Keratinocyte (primary cell): Measurements from ENCODE around the gene PDE6G. TPM values are rescaled to one million over a fixed set of nuclear protein-coding genes. Genes with fewer than 3 reads are reported as not detected.

Source experiments
- DNase-seq: peaks from one replicate; pipeline ENCODE4 v3.0.0-alpha.2; 2011; ENCODE audit warnings: low read depth, missing footprints, low spot score
- FAIRE-seq: peaks from 2 replicates; lab custom pipeline; 2011; peaks lifted over from hg19 to GRCh38; lab: Jason Lieb, UNC
- H2AFZ ChIP-seq: 2 replicates; pipeline ENCODE4 v1.6.0; 2012; ENCODE audit warnings: low read length, control low read depth, inconsistent platforms; ENCODE audit not compliant: control insufficient read depth
- H3K27ac ChIP-seq: 2 replicates; pipeline ENCODE4 v1.5.1; 2011; ENCODE audit warnings: low read length; ENCODE audit not compliant: control insufficient read depth, insufficient read depth
- H3K27me3 ChIP-seq: 3 replicates; pipeline ENCODE4 v1.6.0; 2011; ENCODE audit warnings: low read length; ENCODE audit not compliant: control insufficient read depth, insufficient read depth; ENCODE audit errors: extremely low read depth
- H3K36me3 ChIP-seq, 2 experiments: 2 replicates in 1 of 2; 3 replicates in 1 of 2; pipeline ENCODE4 v1.5.1; 2011; ENCODE audit warnings: low read length in 2 of 2, mild to moderate bottlenecking in 1 of 2; ENCODE audit not compliant: control insufficient read depth in 2 of 2, insufficient read depth in 2 of 2; ENCODE audit errors: extremely low read depth in 1 of 2
- H3K4me1 ChIP-seq: 3 replicates; pipeline ENCODE4 v1.5.1; 2011; ENCODE audit warnings: low read length; ENCODE audit not compliant: control insufficient read depth, insufficient read depth; ENCODE audit errors: extremely low read depth
- H3K4me2 ChIP-seq: 3 replicates; pipeline ENCODE4 v1.6.0; 2011; ENCODE audit warnings: low read depth, low read length; ENCODE audit not compliant: control insufficient read depth, insufficient read depth; ENCODE audit errors: extremely low read depth
- H3K4me3 ChIP-seq, 3 experiments: fragments of 200-600 bp in 1 of 3; sonication (generic) in 1 of 3; 2 replicates in 2 of 3; 3 replicates in 1 of 3; pipeline ENCODE4 v1.5.1; 2011 to 2016; ENCODE audit warnings: low read length in 3 of 3, mild to moderate bottlenecking in 3 of 3, control low read depth in 2 of 3, inconsistent platforms in 1 of 3, low read depth in 1 of 3, mixed read lengths in 1 of 3, mixed run types in 1 of 3, moderate library complexity in 1 of 3; ENCODE audit not compliant: control insufficient read depth in 2 of 3, insufficient read depth in 2 of 3; ENCODE audit errors: extremely low read depth in 1 of 3
- H3K79me2 ChIP-seq: 2 replicates; pipeline ENCODE4 v1.6.0; 2012; ENCODE audit warnings: low read length; ENCODE audit not compliant: control insufficient read depth, insufficient read depth
- H3K9ac ChIP-seq: 3 replicates; pipeline ENCODE4 v1.6.0; 2011; ENCODE audit warnings: low read length; ENCODE audit not compliant: control insufficient read depth, insufficient read depth; ENCODE audit errors: extremely low read depth
- H3K9me1 ChIP-seq: 3 replicates; pipeline ENCODE4 v1.6.0; 2011; ENCODE audit warnings: low read length; ENCODE audit not compliant: control insufficient read depth, insufficient read depth; ENCODE audit errors: extremely low read depth
- H3K9me3 ChIP-seq: 2 replicates; pipeline ENCODE4 v1.5.1; 2012; ENCODE audit warnings: low read depth, low read length; ENCODE audit not compliant: control insufficient read depth
- H4K20me1 ChIP-seq: 3 replicates; pipeline ENCODE4 v1.6.0; 2011; ENCODE audit warnings: low read length; ENCODE audit not compliant: control insufficient read depth, insufficient read depth; ENCODE audit errors: extremely low read depth
- EZH2 ChIP-seq: IDR thresholded peaks from one replicate; pipeline ENCODE4 v1.6.1; 2012; ENCODE audit warnings: inconsistent platforms, mild to moderate bottlenecking, low read length, moderate library complexity
- dilution Hi-C: fragments of 300-500 bp; cut with MboI; formaldehyde crosslinking; loops from one replicate; pipeline ENCODE4 v1.7.0; 2020; ENCODE audit warnings: low sequenced_read_pairs; ENCODE audit not compliant: extremely low pct_ligation_motif_present
- polyA plus RNA-seq, 5 experiments: library from polyadenylated mRNA; depleted of rRNA in 3 of 5; stranded (reverse) in 3 of 5; stranded (forward) in 1 of 5; unstranded in 1 of 5; fragments of >200 nt; gene quantifications; 1 replicate in 1 of 5; 2 replicates in 3 of 5; 3 replicates in 1 of 5; pipeline versions ENCODE4 v1.2.1 to v1.2.3, GENCODE V29; 2011 to 2012; ENCODE audit warnings: missing spikeins in 2 of 5, low read depth in 1 of 5, low replicate concordance in 1 of 5
- TF ChIP-seq, protein P1 (sequence below), 3 experiments: IDR thresholded peaks in 1 of 3; conservative IDR thresholded peaks in 1 of 3; optimal IDR thresholded peaks in 1 of 3; 2 replicates in 2 of 3; 3 replicates in 1 of 3; pipeline versions ENCODE3 to v1.5.1; 2011; ENCODE audit warnings: low read length in 3 of 3, mild to moderate bottlenecking in 3 of 3, moderate library complexity in 2 of 3, control low read depth in 1 of 3, inconsistent platforms in 1 of 3; ENCODE audit not compliant: insufficient read depth in 2 of 3; ENCODE audit errors: extremely low read depth in 1 of 3

Gene PDE6G
- polyA plus RNA-seq, 1 donor (not counting 4 experiments of a cell fraction or from before 2014, with no cell fraction given), result not detected

DNA sequence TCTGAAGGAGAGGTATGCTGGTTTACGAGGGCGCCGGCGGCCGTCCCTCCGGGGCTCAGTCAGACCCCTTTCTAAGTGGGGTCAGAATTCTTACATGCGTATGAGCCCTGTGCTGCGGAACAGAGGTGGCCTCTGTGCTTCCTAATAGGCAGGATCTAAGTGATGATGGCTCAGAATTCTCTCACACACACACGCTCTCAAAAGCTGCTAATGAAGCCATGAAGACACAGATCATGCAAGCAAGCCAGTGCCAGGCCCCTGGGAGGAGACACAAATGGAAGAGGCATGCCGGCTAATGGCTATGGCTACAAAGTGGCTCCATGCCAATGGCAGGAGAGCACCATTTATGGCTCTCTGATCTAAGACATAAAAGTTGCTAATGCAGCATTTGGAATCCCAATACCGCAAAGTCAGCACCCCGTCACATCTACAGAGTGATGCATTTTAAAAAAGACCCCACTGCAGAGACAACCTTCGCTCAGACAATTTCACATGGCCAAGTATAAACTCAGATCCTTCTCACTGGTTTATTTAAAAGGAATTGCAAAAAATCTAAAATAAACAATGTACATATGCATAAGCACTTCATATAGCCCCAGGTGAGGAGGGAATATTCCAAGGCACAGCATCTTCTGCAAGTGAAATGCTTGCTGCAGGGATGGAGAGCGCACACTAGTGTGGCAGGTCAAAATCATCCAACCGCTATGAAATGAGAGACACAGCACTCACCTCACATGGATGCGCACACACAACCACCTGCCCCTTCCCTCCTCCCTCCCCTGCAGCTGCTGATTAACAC lies 44.0 kb downstream of the PDE6G start:
- H3K27ac ChIP-seq, result no peak overlapping the region
- H3K9me3 ChIP-seq, result no peaks in the 10 kb centered on the region
- DNase-seq (no peak), FAIRE-seq (no peak)
- peaks cover 55% of the 10 kb centered on the region for H3K79me2 ChIP-seq
- no peak overlapping the region for H3K4me3 ChIP-seq
- dilution Hi-C loops, result no loop called here
- no peaks in the 10 kb centered on the region for H3K4me1 ChIP-seq
- H3K9ac ChIP-seq, result no peak overlapping the region
- H3K9me1 ChIP-seq, result peaks cover 3% of the 10 kb centered on the region
- no peaks in the 10 kb centered on the region for H3K27me3 ChIP-seq
- peaks cover 19% of the 10 kb centered on the region for H4K20me1 ChIP-seq
- no peak overlapping the region for H3K4me2 ChIP-seq
- TF ChIP-seq EZH2, result no peak
- TF ChIP-seq, protein P1, sequence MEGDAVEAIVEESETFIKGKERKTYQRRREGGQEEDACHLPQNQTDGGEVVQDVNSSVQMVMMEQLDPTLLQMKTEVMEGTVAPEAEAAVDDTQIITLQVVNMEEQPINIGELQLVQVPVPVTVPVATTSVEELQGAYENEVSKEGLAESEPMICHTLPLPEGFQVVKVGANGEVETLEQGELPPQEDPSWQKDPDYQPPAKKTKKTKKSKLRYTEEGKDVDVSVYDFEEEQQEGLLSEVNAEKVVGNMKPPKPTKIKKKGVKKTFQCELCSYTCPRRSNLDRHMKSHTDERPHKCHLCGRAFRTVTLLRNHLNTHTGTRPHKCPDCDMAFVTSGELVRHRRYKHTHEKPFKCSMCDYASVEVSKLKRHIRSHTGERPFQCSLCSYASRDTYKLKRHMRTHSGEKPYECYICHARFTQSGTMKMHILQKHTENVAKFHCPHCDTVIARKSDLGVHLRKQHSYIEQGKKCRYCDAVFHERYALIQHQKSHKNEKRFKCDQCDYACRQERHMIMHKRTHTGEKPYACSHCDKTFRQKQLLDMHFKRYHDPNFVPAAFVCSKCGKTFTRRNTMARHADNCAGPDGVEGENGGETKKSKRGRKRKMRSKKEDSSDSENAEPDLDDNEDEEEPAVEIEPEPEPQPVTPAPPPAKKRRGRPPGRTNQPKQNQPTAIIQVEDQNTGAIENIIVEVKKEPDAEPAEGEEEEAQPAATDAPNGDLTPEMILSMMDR (optimal IDR thresholded peaks at IDR 0.05 in 1 of 3, IDR thresholded peaks at IDR 0.05 in 1 of 3, conservative IDR thresholded peaks at IDR 0.05 in 1 of 3; ENCODE audit: extremely low read depth in 1 of 3, insufficient read depth in 2 of 3, low read length in 3 of 3), result no peak
- peaks cover 35 to 42% of the 10 kb centered on the region in 2 experiments for H3K36me3 ChIP-seq
- no peak overlapping the region for H2AFZ ChIP-seq

DNA sequence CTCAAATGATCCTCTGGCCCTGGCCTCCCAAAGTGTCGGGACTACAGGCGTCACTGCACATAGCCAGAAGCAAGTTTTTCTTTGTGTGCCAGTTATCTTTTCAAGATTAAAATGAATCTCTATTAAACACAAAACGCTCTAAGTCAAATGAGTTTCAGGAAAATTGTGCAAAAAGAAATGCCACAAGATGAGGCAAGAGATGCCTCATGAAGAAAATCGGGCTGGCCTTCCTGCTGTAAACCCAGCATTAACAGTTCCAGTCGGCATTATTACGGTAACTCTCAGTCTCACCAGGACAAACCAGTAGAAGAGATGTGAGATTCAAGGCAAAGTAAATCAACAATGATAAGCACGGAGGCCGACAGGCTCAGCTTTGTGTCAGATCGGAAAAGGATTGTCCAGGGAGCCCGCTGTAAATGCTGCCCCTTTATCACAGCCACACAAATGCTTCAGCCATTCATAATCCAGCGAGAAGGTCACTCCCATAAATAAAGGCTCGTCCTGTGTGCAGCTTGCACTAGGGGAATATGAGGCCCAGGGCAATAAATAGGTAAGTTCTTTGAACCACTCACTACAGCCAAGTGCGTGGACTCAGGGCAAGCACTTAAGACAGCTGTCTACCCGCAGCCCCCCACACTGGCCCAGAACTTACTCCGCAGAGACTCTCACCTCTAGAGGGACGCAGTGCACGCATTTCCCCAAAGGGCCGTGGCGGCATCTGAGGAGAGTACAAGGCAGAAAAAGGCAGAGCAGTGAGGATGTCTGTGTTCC lies 46.6 kb downstream of the PDE6G start:
- Histone ChIP-seq H3K36me3 (peaks cover 35 to 48% of the 10 kb centered on the region in 2 experiments), H3K4me3 (no peak overlapping the region), H4K20me1 (peaks cover 14% of the 10 kb centered on the region), H3K9ac (no peak overlapping the region), H3K27me3 (no peaks in the 10 kb centered on the region), H3K4me2 (no peak overlapping the region), H3K79me2 (peaks cover 34% of the 10 kb centered on the region), H3K4me1 (no peaks in the 10 kb centered on the region), H3K9me3 (no peaks in the 10 kb centered on the region), H3K27ac (no peak overlapping the region), H2AFZ (no peak overlapping the region), H3K9me1 (peaks cover 3% of the 10 kb centered on the region)
- dilution Hi-C loops, result no loop called here
- FAIRE-seq (no peak), DNase-seq (no peak)
- TF ChIP-seq EZH2, result no peak
- TF ChIP-seq, protein P1 (optimal IDR thresholded peaks at IDR 0.05 in 1 of 3, IDR thresholded peaks at IDR 0.05 in 1 of 3, conservative IDR thresholded peaks at IDR 0.05 in 1 of 3; ENCODE audit: extremely low read depth in 1 of 3, insufficient read depth in 2 of 3, low read length in 3 of 3), result no peak
